Lung (tissue), 4 donors: ENCODE data around the gene AKR1B15. TPM values are rescaled to one million over a fixed set of nuclear protein-coding genes. Genes with fewer than 3 reads are reported as not detected.

ENCODE experiments used
- polyA plus RNA-seq, 2 donors: library from polyadenylated mRNA; stranded (reverse); fragments of 200-250 nt; gene quantifications; one replicate each; pipeline ENCODE4 v1.2.1, GENCODE V29; 2013
- total RNA-seq, 2 donors: library from RNA; depleted of rRNA in 1 of 2; stranded (reverse); fragments of >200 nt in 1 of 2; gene quantifications; one replicate each; pipeline ENCODE4 v1.2.1, GENCODE V29; 2014 to 2021
- donor health status: Bipolar disorder and iron deficiency.
- donor health status: healthy.
- donor health status: DM: yes; HTN: yes; CAD: no.

AKR1B15 gene
- total and polyA plus RNA-seq, 4 donors = not detected

Other genes with a start within 250 kb of the AKR1B15 start
- gene SLC35B4, start 232.2 kb upstream of the AKR1B15 start, total RNA-seq = 10 to 100 TPM; 16.4 to 25.7 TPM
- gene SLC35B4, start 232.2 kb upstream of the AKR1B15 start, polyA plus RNA-seq = 1 to 10 TPM; 3.6 to 4.6 TPM
- 10 to 100 TPM; 27.0 to 76.0 TPM for gene AKR1B1, start 90.0 kb upstream of the AKR1B15 start, total RNA-seq
- gene AKR1B1, start 90.0 kb upstream of the AKR1B15 start, polyA plus RNA-seq = 10 to 100 TPM; 41.2 to 51.7 TPM
- under 1 TPM in 1 of 2 donors, not detected in 1; 0.52 TPM for gene AKR1B10, start 21.5 kb upstream of the AKR1B15 start, total RNA-seq
- 1 to 10 TPM in 1 of 2 donors, under 1 TPM in 1; 0.26 to 1.7 TPM for gene AKR1B10, start 21.5 kb upstream of the AKR1B15 start, polyA plus RNA-seq
- 10 to 100 TPM; 14.3 to 59.8 TPM for gene BPGM, start 97.7 kb downstream of the AKR1B15 start, total RNA-seq
- 10 to 100 TPM; 16.9 to 22.1 TPM for gene BPGM, start 97.7 kb downstream of the AKR1B15 start, polyA plus RNA-seq
- gene CALD1, start 230.5 kb downstream of the AKR1B15 start, total RNA-seq = 100 to 1,000 TPM; 127 to 173 TPM
- gene CALD1, start 230.5 kb downstream of the AKR1B15 start, polyA plus RNA-seq = 10 to 100 TPM; 56.4 to 57.3 TPM